SH-SY5Y (cell line): Measurements from ENCODE around the gene HSPA2.

ENCODE experiments used
- GATA2 ChIP-seq: IDR thresholded peaks from 2 replicates; pipeline ENCODE4 v1.6.1; 2011; ENCODE audit warnings: mild to moderate bottlenecking, low read depth, low read length
- GATA3 ChIP-seq: IDR thresholded peaks from 2 replicates; pipeline ENCODE4 v1.6.1; 2011; ENCODE audit warnings: low read depth, mild to moderate bottlenecking, low read length, moderate library complexity

GRCh38 chr14:64522591-64523355, 17.8 kb upstream of the HSPA2 start:
- TF ChIP-seq GATA3 = no peak
- TF ChIP-seq GATA2 = no peak
